HG03575 (cell line): Measurements from ENCODE around the gene MGAT3.

Source experiments
- ATAC-seq: cut with Tn5 transposase; IDR thresholded peaks from one replicate; pipeline ENCODE4 v1.9.1; 2021; ENCODE audit not compliant: unreplicated experiment, insufficient number of reproducible peaks, low FRiP score; ENCODE audit errors: extremely low read depth

Gene MGAT3

GRCh38 chr22:39534092-39534506, 77.3 kb downstream of the MGAT3 start:
- ATAC-seq, result no peak

DNA sequence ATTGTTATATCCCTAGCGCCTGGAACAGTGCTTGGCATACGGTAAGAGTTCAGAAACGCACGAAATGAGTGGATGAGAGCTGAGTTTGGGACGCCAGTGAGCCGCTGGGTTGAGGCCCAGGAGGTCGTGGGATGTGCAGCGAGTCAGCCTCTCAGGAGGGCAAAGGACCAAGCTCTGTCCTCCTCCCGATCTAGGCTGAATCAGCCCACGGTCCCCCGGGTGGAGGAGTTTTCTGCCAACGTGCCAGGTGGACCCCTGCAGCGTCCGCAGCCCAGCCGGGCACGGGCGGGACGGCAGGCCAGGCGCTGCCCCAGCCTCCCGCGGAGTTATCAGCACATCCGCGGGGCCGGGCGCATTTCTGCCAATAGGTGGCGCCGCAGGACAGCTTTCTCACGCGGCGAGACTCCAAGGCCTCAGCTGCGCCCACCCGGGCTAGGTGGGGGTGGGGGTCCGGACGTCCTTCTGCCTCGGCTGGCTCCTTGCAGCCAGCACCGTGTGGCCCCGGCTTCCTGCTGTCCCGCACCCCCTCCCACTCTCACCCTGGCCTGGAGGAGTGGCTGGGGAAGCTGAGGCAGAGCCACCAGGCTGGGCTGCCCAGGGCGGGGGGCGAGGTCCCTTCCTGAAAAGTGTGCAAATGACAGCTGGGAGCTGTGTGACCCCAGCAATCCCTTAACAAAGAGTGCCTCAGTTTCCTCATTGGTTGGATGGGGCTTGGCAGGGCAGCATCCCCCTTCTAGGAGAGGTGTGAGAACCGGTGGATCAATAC, 78.0 kb downstream of the MGAT3 start:
- ATAC-seq, result no peak

DNA sequence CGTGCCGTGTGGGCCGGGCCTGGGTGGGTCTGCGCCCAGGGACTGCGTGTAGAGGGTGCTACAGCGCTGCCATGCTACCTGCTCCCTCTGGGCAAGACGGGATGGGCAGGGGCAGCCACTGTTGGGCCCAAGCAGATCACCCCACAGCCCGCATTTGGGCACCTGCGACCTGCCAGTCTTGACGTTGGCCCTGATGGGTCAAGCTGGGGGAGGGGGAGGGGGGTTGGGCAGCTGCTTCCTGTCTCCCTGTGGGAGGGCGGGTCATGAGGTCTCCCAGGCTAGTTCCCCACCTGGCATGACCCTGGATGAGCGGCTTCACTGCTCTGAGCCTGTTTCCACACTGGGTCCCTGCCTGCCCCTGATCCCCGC, 78.5 kb downstream of the MGAT3 start:
- ATAC-seq, result no peak

DNA sequence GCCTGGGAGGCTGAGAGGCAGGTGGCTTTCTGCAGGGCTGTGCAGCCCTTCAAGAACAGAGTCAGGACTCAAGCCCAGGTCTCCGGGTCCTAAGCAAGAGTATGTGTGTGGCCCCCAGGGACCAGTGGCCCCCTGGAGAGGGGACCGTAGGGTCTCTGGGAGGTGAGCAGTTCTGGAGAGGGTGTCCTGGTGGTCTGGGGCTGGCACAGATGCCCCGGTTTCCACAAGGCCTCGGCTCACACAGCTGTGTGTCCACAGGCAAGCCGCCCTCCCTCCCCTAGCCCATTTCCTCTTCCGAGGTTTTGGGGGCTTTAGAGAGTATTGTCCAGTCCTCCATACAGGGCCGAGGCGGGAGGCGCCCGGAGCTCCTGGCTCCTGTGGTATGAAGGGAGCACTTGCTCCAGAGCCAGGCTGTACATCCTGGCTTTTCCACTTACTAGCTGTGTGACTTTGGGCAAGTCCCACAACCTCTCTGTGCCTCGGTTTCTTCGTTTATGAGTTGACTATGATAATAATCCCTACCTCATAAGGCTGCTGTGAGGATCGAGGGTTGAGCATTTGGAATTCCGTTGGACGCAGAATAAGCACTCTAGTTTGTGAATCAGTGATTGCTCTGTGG, 79.1 kb downstream of the MGAT3 start:
- ATAC-seq, result no peak

GRCh38 chr22:39536711-39537110, 79.9 kb downstream of the MGAT3 start:
- ATAC-seq, result no peak

DNA sequence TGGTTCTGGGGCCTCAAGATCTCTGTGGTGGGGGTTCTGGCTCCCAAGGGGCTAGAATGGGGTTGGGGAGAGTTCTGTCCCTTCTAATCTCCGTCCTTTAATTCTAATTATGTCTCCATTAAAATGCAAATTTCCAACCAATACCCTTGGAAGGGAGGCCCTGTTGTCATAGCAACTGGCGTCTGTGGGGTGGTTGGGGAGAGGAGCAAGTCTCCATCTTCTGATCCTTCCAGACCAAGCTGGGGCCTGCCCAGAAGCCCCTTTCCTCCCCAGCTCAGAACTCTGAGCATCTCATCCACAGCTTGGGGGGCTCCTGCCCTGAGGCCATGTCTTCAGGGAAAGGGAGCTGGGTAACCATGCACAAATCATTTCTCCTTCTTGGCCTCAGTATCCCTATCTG, 81.2 kb downstream of the MGAT3 start:
- no peak for ATAC-seq
